Measurements from ENCODE around the gene ADAMTSL3.

DNA sequence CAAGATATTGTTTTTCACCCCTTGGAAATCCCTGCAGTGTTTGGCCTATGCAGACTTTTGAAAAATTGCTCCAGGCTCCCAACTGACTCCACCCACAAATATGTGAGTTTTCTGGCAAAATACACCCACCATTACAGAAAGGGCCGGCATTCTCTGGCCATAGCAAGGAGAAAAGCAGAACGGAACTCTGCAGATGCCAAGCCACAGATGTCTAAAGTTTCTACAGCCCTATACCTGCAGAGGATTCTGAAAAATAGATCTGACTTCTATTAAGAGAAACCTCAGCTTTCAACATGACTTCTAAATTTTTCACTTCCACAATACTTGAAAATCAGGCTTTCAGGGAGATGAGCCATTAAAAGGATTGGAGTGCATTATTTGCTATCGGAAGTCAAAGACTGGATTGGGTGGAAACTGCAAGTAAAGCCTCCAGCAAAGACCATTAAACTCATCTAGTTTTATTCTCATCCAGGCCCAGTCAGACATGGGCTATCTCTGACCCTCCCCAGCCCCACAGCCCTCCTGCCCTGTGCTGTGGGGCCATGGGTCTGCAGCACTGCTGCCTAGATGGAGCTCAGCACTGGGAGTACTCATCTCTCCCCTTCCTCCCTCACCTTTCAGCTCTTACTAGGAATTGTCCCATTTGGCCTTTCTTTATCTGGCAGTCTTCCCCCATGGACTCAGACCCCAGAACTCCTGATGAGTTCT lies 338.6 kb downstream of the ADAMTSL3 start:
- TF ChIP-seq, protein P1, sequence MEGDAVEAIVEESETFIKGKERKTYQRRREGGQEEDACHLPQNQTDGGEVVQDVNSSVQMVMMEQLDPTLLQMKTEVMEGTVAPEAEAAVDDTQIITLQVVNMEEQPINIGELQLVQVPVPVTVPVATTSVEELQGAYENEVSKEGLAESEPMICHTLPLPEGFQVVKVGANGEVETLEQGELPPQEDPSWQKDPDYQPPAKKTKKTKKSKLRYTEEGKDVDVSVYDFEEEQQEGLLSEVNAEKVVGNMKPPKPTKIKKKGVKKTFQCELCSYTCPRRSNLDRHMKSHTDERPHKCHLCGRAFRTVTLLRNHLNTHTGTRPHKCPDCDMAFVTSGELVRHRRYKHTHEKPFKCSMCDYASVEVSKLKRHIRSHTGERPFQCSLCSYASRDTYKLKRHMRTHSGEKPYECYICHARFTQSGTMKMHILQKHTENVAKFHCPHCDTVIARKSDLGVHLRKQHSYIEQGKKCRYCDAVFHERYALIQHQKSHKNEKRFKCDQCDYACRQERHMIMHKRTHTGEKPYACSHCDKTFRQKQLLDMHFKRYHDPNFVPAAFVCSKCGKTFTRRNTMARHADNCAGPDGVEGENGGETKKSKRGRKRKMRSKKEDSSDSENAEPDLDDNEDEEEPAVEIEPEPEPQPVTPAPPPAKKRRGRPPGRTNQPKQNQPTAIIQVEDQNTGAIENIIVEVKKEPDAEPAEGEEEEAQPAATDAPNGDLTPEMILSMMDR (conservative IDR thresholded peaks at IDR 0.05) = no peak
- no peak for TF ChIP-seq ZFX (IDR thresholded peaks at IDR 0.05)

All from C4-2B (cell line).